Measurements from ENCODE around the gene CALML3. TPM values are rescaled to one million over a fixed set of nuclear protein-coding genes. Genes with fewer than 3 reads are reported as not detected.
A peak's percentile ranks its signal among the peaks of the same experiment; 100 is the strongest.

The CALML3 gene
- total RNA-seq, 1 donor from 2014 or later: not detected

DNA sequence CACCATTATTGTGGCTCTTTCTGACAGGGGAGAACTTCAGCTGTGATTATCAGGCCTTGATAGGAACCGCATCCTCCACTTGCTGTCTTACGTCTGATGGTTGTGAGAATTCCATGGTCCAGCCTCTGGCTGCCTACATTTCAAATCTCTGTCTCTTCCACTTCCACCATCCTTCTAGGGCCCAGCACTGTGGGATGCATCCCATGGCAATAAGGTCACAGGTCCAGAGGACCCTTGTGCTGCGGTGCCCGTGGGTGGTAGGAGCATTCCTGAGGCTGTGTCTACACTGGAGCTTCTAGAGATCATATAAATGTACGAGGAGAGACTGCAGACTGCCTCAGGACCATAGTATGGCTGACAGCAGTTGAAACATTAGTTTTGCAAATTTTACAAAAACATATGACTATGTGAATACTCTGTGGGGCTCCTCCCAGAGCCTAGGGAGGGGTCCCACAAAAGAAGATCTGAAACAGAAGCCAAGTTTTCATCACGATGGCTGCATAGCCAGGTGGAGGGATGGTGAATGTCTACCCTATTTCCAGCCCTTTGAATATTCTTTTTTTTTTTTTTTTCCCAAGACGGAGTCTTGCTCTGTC lies 11.8 kb downstream of the CALML3 start:
- no peaks in the 10 kb centered on the region for H3K27me3 ChIP-seq
- Mint-ChIP-seq H3K36me3 (no peaks in the 10 kb centered on the region), H3K27ac (no peak overlapping the region), H3K4me1 (peaks cover 17% of the 10 kb centered on the region), H3K27me3 (ENCODE audit: insufficient read depth, low read depth) (peaks cover 3% of the 10 kb centered on the region), H3K9me3 (peaks cover 16% of the 10 kb centered on the region), H3K4me3 (no peak overlapping the region)
- no peaks in the 10 kb centered on the region for H3K9me3 ChIP-seq (ENCODE audit: low read depth)
- H3K4me2 ChIP-seq: no peak overlapping the region
- H3F3A ChIP-seq (ENCODE audit: low read depth): no peaks in the 10 kb centered on the region
- TF ChIP-seq, protein P1, sequence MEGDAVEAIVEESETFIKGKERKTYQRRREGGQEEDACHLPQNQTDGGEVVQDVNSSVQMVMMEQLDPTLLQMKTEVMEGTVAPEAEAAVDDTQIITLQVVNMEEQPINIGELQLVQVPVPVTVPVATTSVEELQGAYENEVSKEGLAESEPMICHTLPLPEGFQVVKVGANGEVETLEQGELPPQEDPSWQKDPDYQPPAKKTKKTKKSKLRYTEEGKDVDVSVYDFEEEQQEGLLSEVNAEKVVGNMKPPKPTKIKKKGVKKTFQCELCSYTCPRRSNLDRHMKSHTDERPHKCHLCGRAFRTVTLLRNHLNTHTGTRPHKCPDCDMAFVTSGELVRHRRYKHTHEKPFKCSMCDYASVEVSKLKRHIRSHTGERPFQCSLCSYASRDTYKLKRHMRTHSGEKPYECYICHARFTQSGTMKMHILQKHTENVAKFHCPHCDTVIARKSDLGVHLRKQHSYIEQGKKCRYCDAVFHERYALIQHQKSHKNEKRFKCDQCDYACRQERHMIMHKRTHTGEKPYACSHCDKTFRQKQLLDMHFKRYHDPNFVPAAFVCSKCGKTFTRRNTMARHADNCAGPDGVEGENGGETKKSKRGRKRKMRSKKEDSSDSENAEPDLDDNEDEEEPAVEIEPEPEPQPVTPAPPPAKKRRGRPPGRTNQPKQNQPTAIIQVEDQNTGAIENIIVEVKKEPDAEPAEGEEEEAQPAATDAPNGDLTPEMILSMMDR (IDR thresholded peaks at IDR 0.05): no peak
- no peak for TF ChIP-seq EZH2 (IDR thresholded peaks at IDR 0.05)
- TF ChIP-seq EZH2phosphoT487 (IDR thresholded peaks at IDR 0.05): no peak
- no peaks in the 10 kb centered on the region for H3K36me3 ChIP-seq
- H3K4me3 ChIP-seq: no peak overlapping the region
- H3K27ac ChIP-seq: no peak overlapping the region
- no peak for DNase-seq (ENCODE audit: low spot score)
- H4K20me1 ChIP-seq (ENCODE audit: low read depth): no peaks in the 10 kb centered on the region
- no peaks in the 10 kb centered on the region for H3K79me2 ChIP-seq (ENCODE audit: low read depth)
- no peak overlapping the region for H3K9ac ChIP-seq
- no peaks in the 10 kb centered on the region for H3K4me1 ChIP-seq
- peak overlapping the region; percentile 12 for H2AFZ ChIP-seq (replicated peaks)

DNA sequence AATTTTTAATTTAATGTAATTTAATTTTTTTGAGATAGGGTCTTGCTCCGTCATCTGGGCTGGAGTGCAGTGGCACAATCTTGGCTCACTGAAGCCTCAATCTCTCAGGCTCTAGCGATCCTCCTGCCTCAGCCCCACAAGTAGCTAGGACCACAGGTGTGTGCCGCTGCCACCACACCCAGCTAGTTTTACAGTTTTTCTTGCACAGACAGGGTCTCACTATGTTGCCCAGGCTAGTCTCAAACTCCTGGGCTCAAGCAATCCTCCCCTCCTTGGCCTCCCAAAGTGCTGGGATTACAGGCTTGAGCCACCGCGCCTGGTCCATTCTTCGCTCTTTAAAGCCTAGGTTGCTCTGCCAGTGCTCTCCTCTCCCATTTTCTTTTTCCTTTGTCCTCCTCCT lies 12.9 kb downstream of the CALML3 start:
- H3K27ac Mint-ChIP-seq: no peak overlapping the region
- no peak overlapping the region for H3K4me3 Mint-ChIP-seq
- Histone ChIP-seq H3K27me3 (no peaks in the 10 kb centered on the region), H3K4me2 (no peak overlapping the region), H3K9ac (no peak overlapping the region), H3K27ac (no peak overlapping the region), H3K9me3 (ENCODE audit: low read depth) (peaks cover 8% of the 10 kb centered on the region), H4K20me1 (ENCODE audit: low read depth) (no peaks in the 10 kb centered on the region), H2AFZ (replicated peaks) (no peak overlapping the region), H3K79me2 (ENCODE audit: low read depth) (no peaks in the 10 kb centered on the region), H3K36me3 (peaks cover 5% of the 10 kb centered on the region), H3K4me3 (no peak overlapping the region), H3F3A (ENCODE audit: low read depth) (no peaks in the 10 kb centered on the region), H3K4me1 (no peaks in the 10 kb centered on the region)
- H3K36me3 Mint-ChIP-seq: no peaks in the 10 kb centered on the region
- peaks cover 16% of the 10 kb centered on the region for H3K4me1 Mint-ChIP-seq
- H3K9me3 Mint-ChIP-seq: peaks cover 21% of the 10 kb centered on the region
- no peak for DNase-seq (ENCODE audit: low spot score)
- H3K27me3 Mint-ChIP-seq (ENCODE audit: insufficient read depth, low read depth): peaks cover 2% of the 10 kb centered on the region
- TF ChIP-seq EZH2 (IDR thresholded peaks at IDR 0.05) (no peak), EZH2phosphoT487 (IDR thresholded peaks at IDR 0.05) (no peak)
- TF ChIP-seq, protein P1 (IDR thresholded peaks at IDR 0.05): no peak

DNA sequence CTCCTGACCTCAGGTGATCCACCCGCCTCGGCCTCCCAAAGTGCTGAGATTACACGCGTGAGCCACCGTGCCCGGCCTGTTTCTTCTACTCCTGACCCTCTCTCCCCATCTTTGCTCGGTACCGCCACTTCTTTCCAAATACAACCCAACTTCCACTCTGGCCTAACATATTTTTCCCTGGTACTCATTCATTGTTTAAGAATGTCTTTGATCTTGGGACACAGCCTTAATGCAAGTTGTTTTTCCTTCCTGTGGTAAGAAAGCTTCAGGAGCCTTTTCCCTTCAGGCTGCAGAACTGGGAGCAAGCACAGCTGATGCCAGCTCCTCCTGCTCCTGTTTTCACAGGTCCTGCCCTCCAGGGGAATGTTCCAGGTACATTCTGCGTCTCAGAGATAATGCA lies 13.7 kb downstream of the CALML3 start:
- H2AFZ ChIP-seq (replicated peaks): peak overlapping the region; percentile 20
- no peak for TF ChIP-seq EZH2 (IDR thresholded peaks at IDR 0.05)
- TF ChIP-seq, protein P1 (IDR thresholded peaks at IDR 0.05): no peak
- TF ChIP-seq EZH2phosphoT487 (IDR thresholded peaks at IDR 0.05): no peak
- peaks cover 2% of the 10 kb centered on the region for H3K27me3 Mint-ChIP-seq (ENCODE audit: insufficient read depth, low read depth)
- H3K36me3 ChIP-seq: peaks cover 5% of the 10 kb centered on the region
- no peak overlapping the region for H3K27ac Mint-ChIP-seq
- no peaks in the 10 kb centered on the region for H3K36me3 Mint-ChIP-seq
- no peak for DNase-seq (ENCODE audit: low spot score)
- H3K9me3 Mint-ChIP-seq: peaks cover 22% of the 10 kb centered on the region
- H3K79me2 ChIP-seq (ENCODE audit: low read depth): no peaks in the 10 kb centered on the region
- no peaks in the 10 kb centered on the region for H3K27me3 ChIP-seq
- H3K4me2 ChIP-seq: no peak overlapping the region
- H3K9me3 ChIP-seq (ENCODE audit: low read depth): peaks cover 12% of the 10 kb centered on the region
- H3F3A ChIP-seq (ENCODE audit: low read depth): no peaks in the 10 kb centered on the region
- no peaks in the 10 kb centered on the region for H4K20me1 ChIP-seq (ENCODE audit: low read depth)
- H3K4me3 ChIP-seq: no peak overlapping the region
- H3K4me3 Mint-ChIP-seq: no peak overlapping the region
- no peak overlapping the region for H3K9ac ChIP-seq
- no peaks in the 10 kb centered on the region for H3K4me1 ChIP-seq
- H3K4me1 Mint-ChIP-seq: peaks cover 11% of the 10 kb centered on the region
- H3K27ac ChIP-seq: no peak overlapping the region
